Fibroblast of pulmonary artery (primary cell): ENCODE measurements around the gene CLK1.

Source experiments
- DNase-seq: peaks from one replicate; pipeline ENCODE4 v3.0.0-alpha.2; 2010; ENCODE audit warnings: low read depth
- H3K4me3 ChIP-seq: replicated peaks from 2 replicates; pipeline ENCODE4 v1.5.1; 2011; ENCODE audit warnings: low read depth, mild to moderate bottlenecking, control low read depth, low read length, moderate library complexity
- TF ChIP-seq, protein P1 (sequence below): IDR thresholded peaks from 2 replicates; pipeline ENCODE4 v1.5.1; 2011; ENCODE audit warnings: mild to moderate bottlenecking, control low read depth, low read length, inconsistent platforms; ENCODE audit errors: missing control alignments

Gene CLK1

DNA sequence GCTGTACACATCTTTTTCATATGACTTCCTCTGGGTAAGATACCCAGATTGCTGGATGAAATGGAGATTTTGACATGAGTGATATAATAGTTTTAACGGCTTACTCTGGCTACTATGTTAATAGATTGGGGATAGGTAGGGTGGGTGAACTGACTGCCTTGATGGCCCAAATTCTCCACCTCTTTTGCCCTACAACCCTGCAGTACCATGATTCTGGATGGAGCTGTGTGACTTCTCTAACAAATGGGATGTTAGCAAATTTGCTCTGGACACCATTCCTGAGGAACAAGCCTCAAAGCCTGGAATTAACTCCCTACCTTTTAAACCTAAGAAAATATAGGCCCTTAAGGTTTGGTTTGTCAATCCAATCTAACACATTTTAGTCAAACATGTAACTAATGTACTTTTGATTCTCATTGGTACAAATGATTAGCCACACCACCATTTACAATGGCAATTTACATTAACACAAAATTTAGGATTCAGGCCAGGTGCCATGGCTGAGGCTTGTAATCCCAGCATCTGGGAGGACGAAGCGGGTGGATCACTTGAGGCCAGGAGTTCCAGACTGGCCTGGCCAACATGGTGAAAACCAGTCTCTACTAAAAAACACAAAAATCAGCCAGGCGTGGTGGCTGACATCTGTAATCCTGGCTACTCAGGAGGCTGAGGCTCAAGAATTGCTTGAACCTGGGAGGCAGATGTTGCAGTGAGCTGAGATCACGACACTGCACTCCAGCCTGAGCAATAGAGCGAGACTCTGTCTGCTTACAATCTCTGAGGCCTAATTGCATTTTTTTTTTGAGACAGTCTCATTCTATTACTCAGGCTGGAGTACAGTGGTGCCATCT is 12.8 kb downstream of the CLK1 start:
- no peak for DNase-seq
- TF ChIP-seq, protein P1, sequence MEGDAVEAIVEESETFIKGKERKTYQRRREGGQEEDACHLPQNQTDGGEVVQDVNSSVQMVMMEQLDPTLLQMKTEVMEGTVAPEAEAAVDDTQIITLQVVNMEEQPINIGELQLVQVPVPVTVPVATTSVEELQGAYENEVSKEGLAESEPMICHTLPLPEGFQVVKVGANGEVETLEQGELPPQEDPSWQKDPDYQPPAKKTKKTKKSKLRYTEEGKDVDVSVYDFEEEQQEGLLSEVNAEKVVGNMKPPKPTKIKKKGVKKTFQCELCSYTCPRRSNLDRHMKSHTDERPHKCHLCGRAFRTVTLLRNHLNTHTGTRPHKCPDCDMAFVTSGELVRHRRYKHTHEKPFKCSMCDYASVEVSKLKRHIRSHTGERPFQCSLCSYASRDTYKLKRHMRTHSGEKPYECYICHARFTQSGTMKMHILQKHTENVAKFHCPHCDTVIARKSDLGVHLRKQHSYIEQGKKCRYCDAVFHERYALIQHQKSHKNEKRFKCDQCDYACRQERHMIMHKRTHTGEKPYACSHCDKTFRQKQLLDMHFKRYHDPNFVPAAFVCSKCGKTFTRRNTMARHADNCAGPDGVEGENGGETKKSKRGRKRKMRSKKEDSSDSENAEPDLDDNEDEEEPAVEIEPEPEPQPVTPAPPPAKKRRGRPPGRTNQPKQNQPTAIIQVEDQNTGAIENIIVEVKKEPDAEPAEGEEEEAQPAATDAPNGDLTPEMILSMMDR: no peak
- H3K4me3 ChIP-seq: no peak overlapping the region

- no peak overlapping the region for H3K4me3 ChIP-seq
- DNase-seq: no peak
- TF ChIP-seq, protein P1: no peak
Observed at GRCh38 chr2:200850512-200851256, 13.8 kb downstream of the CLK1 start.

- H3K4me3 ChIP-seq: no peak overlapping the region
- TF ChIP-seq, protein P1: no peak
- DNase-seq: no peak
Observed at GRCh38 chr2:200847939-200848338, 16.5 kb downstream of the CLK1 start.

GRCh38 chr2:200847269-200847668 is 17.2 kb downstream of the CLK1 start:
- no peak for DNase-seq
- H3K4me3 ChIP-seq: no peak overlapping the region
- TF ChIP-seq, protein P1: no peak

- TF ChIP-seq, protein P1: no peak
- DNase-seq: no peak
- H3K4me3 ChIP-seq: no peak overlapping the region
Observed at GRCh38 chr2:200845669-200846325, 18.7 kb downstream of the CLK1 start.

GRCh38 chr2:200845194-200845593 is 19.3 kb downstream of the CLK1 start:
- H3K4me3 ChIP-seq: no peak overlapping the region
- TF ChIP-seq, protein P1: no peak
- DNase-seq: no peak
